ACC112 (cell line): ENCODE data around the gene CRTC3.

Experiments used
- H2AFZ ChIP-seq: fragments of 200-600 bp; sonication (generic); one replicate; pipeline ENCODE4 v1.6.0; 2017; ENCODE audit warnings: antibody characterized with exemption, low read length; ENCODE audit not compliant: unreplicated experiment
- H3K27ac ChIP-seq: fragments of 200-600 bp; sonication (generic); 2 replicates; pipeline ENCODE4 v1.5.1; 2014; ENCODE audit warnings: low read depth, mild to moderate bottlenecking, antibody characterized with exemption, low read length, moderate library complexity
- H3K27me3 ChIP-seq: fragments of 200-600 bp; sonication (generic); 2 replicates; pipeline ENCODE4 v1.6.1; 2014; ENCODE audit warnings: mild to moderate bottlenecking, antibody characterized with exemption, low read length, moderate library complexity, mixed read lengths; ENCODE audit not compliant: insufficient read depth
- H3K36me3 ChIP-seq: fragments of 200-600 bp; sonication (generic); 2 replicates; pipeline ENCODE4 v1.6.1; 2016; ENCODE audit warnings: mild to moderate bottlenecking, antibody characterized with exemption, low read length, moderate library complexity, mixed read lengths; ENCODE audit not compliant: insufficient read depth
- H3K4me1 ChIP-seq: fragments of 200-600 bp; sonication (generic); one replicate; pipeline ENCODE4 v1.6.1; 2016; ENCODE audit warnings: low read length, mixed read lengths; ENCODE audit not compliant: insufficient read depth, unreplicated experiment, control insufficient read depth
- H3K4me3 ChIP-seq: fragments of 200-600 bp; sonication (generic); 2 replicates; pipeline ENCODE4 v1.5.1; 2014; ENCODE audit warnings: mild to moderate bottlenecking, low read depth, low read length
- H3K79me2 ChIP-seq: fragments of 200-600 bp; sonication (generic); one replicate; pipeline ENCODE4 v1.6.0; 2016; ENCODE audit warnings: low read length; ENCODE audit not compliant: control insufficient read depth, unreplicated experiment, insufficient read depth

The CRTC3 gene

GRCh38 chr15:90592131-90592881, 62.6 kb downstream of the CRTC3 start:
- H3K4me1 ChIP-seq = peaks cover 34% of the 10 kb centered on the region
- H3K27ac ChIP-seq = peak overlapping the region; percentile 93
- peak overlapping the region; percentile 20; the same call in 1 of the 2 replicates for H3K4me3 ChIP-seq
- H3K27me3 ChIP-seq = no peaks in the 10 kb centered on the region
- no peaks in the 10 kb centered on the region for H3K36me3 ChIP-seq
- no peak overlapping the region for H2AFZ ChIP-seq
- H3K79me2 ChIP-seq = peaks cover 2% of the 10 kb centered on the region

- H3K79me2 ChIP-seq = peaks cover 2% of the 10 kb centered on the region
- H3K27ac ChIP-seq = peak overlapping the region; percentile 93
- H3K4me1 ChIP-seq = peaks cover 34% of the 10 kb centered on the region
- no peaks in the 10 kb centered on the region for H3K27me3 ChIP-seq
- no peak overlapping the region for H3K4me3 ChIP-seq
- H2AFZ ChIP-seq = no peak overlapping the region
- H3K36me3 ChIP-seq = no peaks in the 10 kb centered on the region
These were observed 63.9 kb downstream of the CRTC3 start for GRCh38 chr15:90593499-90594158.

GRCh38 chr15:90594301-90594738, 64.6 kb downstream of the CRTC3 start:
- Histone ChIP-seq H3K79me2 (peaks cover 2% of the 10 kb centered on the region), H3K4me3 (no peak overlapping the region), H3K27me3 (no peaks in the 10 kb centered on the region), H3K4me1 (peaks cover 34% of the 10 kb centered on the region), H2AFZ (no peak overlapping the region), H3K27ac (no peak overlapping the region), H3K36me3 (no peaks in the 10 kb centered on the region)

GRCh38 chr15:90595763-90596155, 66.0 kb downstream of the CRTC3 start:
- Histone ChIP-seq H3K27me3 (no peaks in the 10 kb centered on the region), H3K4me3 (no peak overlapping the region), H3K4me1 (peaks cover 34% of the 10 kb centered on the region)

GRCh38 chr15:90596943-90597342, 67.2 kb downstream of the CRTC3 start:
- Histone ChIP-seq H3K79me2 (peaks cover 2% of the 10 kb centered on the region), H3K27ac (no peak overlapping the region), H3K36me3 (no peaks in the 10 kb centered on the region), H2AFZ (no peak overlapping the region), H3K4me3 (no peak overlapping the region), H3K4me1 (peaks cover 27% of the 10 kb centered on the region), H3K27me3 (no peaks in the 10 kb centered on the region)

More at GRCh38 chr15:90595763-90596155, 66.0 kb downstream of the CRTC3 start:
- no peak overlapping the region for H3K27ac ChIP-seq
- H3K79me2 ChIP-seq = peaks cover 2% of the 10 kb centered on the region
- no peak overlapping the region for H2AFZ ChIP-seq
- H3K36me3 ChIP-seq = no peaks in the 10 kb centered on the region

- Histone ChIP-seq H3K4me1 (peaks cover 21% of the 10 kb centered on the region), H3K79me2 (peaks cover 2% of the 10 kb centered on the region), H3K36me3 (no peaks in the 10 kb centered on the region), H3K27me3 (no peaks in the 10 kb centered on the region), H2AFZ (no peak overlapping the region), H3K27ac (no peak overlapping the region), H3K4me3 (no peak overlapping the region)
These were observed 67.9 kb downstream of the CRTC3 start for GRCh38 chr15:90597577-90597976.

- H3K36me3 ChIP-seq = no peaks in the 10 kb centered on the region
- H3K27ac ChIP-seq = no peak overlapping the region
- H3K79me2 ChIP-seq = peaks cover 2% of the 10 kb centered on the region
- H3K4me3 ChIP-seq = no peak overlapping the region
- no peak overlapping the region for H2AFZ ChIP-seq
- peaks cover 16% of the 10 kb centered on the region for H3K4me1 ChIP-seq
- no peaks in the 10 kb centered on the region for H3K27me3 ChIP-seq
These were observed 68.4 kb downstream of the CRTC3 start for GRCh38 chr15:90598031-90598577.

- peaks cover 2% of the 10 kb centered on the region for H3K79me2 ChIP-seq
- H3K27ac ChIP-seq = no peak overlapping the region
- no peak overlapping the region for H2AFZ ChIP-seq
- no peak overlapping the region for H3K4me3 ChIP-seq
- H3K36me3 ChIP-seq = no peaks in the 10 kb centered on the region
- H3K4me1 ChIP-seq = peaks cover 11% of the 10 kb centered on the region
- no peaks in the 10 kb centered on the region for H3K27me3 ChIP-seq
These were observed 69.0 kb downstream of the CRTC3 start for GRCh38 chr15:90598679-90599078.

- H3K36me3 ChIP-seq = no peaks in the 10 kb centered on the region
- no peak overlapping the region for H3K27ac ChIP-seq
- no peaks in the 10 kb centered on the region for H3K27me3 ChIP-seq
- H3K4me1 ChIP-seq = peaks cover 11% of the 10 kb centered on the region
- peaks cover 1% of the 10 kb centered on the region for H3K79me2 ChIP-seq
- no peak overlapping the region for H3K4me3 ChIP-seq
- H2AFZ ChIP-seq = no peak overlapping the region
These were observed 69.4 kb downstream of the CRTC3 start for GRCh38 chr15:90599116-90599515.

GRCh38 chr15:90599644-90600043, 69.9 kb downstream of the CRTC3 start:
- H3K79me2 ChIP-seq = no peaks in the 10 kb centered on the region
- no peak overlapping the region for H3K27ac ChIP-seq

More at GRCh38 chr15:90599644-90600043, 69.9 kb downstream of the CRTC3 start:
- no peaks in the 10 kb centered on the region for H3K27me3 ChIP-seq
- no peak overlapping the region for H2AFZ ChIP-seq
- H3K4me3 ChIP-seq = no peak overlapping the region
- no peaks in the 10 kb centered on the region for H3K36me3 ChIP-seq
- peaks cover 11% of the 10 kb centered on the region for H3K4me1 ChIP-seq
